ENCODE data around the gene FAM186B. TPM values are rescaled to one million over a fixed set of nuclear protein-coding genes. Genes with fewer than 3 reads are reported as not detected.

Gene FAM186B
- total RNA-seq, 1 experiment from 2014 or later = 0.46 TPM

DNA sequence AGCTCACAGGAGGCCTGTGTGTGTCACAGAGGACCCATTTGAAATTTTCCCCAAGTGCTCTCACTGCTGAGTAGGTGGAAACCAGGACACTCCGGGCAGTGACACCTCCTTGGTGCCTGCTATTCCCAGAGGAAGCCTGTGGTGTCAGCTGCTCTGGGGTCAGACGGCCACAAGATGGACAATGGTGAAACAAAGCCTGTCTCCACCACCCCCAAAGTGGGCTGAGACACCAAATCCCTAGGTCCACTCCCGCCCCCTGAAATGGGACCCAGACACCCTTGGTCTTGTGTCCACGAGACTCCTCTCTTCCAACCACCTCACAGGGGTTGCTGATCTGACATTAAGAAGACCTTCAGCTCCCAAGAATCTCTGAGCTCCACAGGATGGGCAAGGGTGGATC lies 59.6 kb downstream of the FAM186B start:
- no peak for DNase-seq
- peaks cover 29% of the 10 kb centered on the region; the same call in 1 of the 2 replicates for H3K27me3 ChIP-seq (ENCODE audit: insufficient read depth, low read length)
- H3K27ac Mint-ChIP-seq = no peak overlapping the region

More for the DNA sequence above, 59.6 kb downstream of the FAM186B start:
- no peak overlapping the region for H3K9ac ChIP-seq (ENCODE audit: extremely low read depth, insufficient read length, low read length)
- no peaks in the 10 kb centered on the region for H3K36me3 Mint-ChIP-seq (ENCODE audit: insufficient read depth in 1 of 3, low read depth in 3 of 3)
- no peaks in the 10 kb centered on the region for H3K79me2 ChIP-seq (ENCODE audit: insufficient read depth, low read length)
- no peak overlapping the region for H2BK12ac ChIP-seq (ENCODE audit: insufficient read length, low read depth, low read length)
- H2BK15ac ChIP-seq (ENCODE audit: low read depth, low read length) = no peak overlapping the region
- H4K8ac ChIP-seq (replicated peaks; ENCODE audit: insufficient read length, low read depth, low read length) = no peak overlapping the region
- no peak overlapping the region; a peak in 2 of 5 replicates for H3K4me3 Mint-ChIP-seq
- H3K14ac ChIP-seq (ENCODE audit: insufficient read depth, low read length) = no peak overlapping the region
- no peaks in the 10 kb centered on the region for H4K20me1 ChIP-seq (ENCODE audit: control insufficient read depth, insufficient read depth, insufficient read length)
- H3K4me1 ChIP-seq (ENCODE audit: insufficient read depth, low read length) = no peaks in the 10 kb centered on the region
- no peak overlapping the region for H3K4me2 ChIP-seq (ENCODE audit: insufficient read depth, insufficient read length, low read length)
- H3K27me3 Mint-ChIP-seq (ENCODE audit: low read depth) = peaks cover 95% of the 10 kb centered on the region
- H2BK5ac ChIP-seq (ENCODE audit: insufficient read length, low read length) = no peak overlapping the region
- no peak overlapping the region for H3K23ac ChIP-seq (ENCODE audit: insufficient read length, low read depth, low read length)
- peaks cover 11% of the 10 kb centered on the region for H3K23me2 ChIP-seq (ENCODE audit: insufficient read length, low read depth, low read length, poor library complexity, severe bottlenecking)
- H3K9me3 ChIP-seq (ENCODE audit: control insufficient read depth, low read depth, low read length) = no peaks in the 10 kb centered on the region
- H3K9me3 Mint-ChIP-seq = no peaks in the 10 kb centered on the region
- H3K4ac ChIP-seq (ENCODE audit: low read depth, low read length) = no peak overlapping the region
- H2AK5ac ChIP-seq (ENCODE audit: insufficient read length, low read length) = no peak overlapping the region
- peaks cover 11 to 42% of the 10 kb centered on the region in 2 experiments for H3K4me1 Mint-ChIP-seq
- H3K56ac ChIP-seq (ENCODE audit: insufficient read length, low read depth, low read length) = no peak overlapping the region
- H4K91ac ChIP-seq (ENCODE audit: insufficient read length, low read depth, low read length) = no peak overlapping the region
- no peaks in the 10 kb centered on the region for H3K79me1 ChIP-seq (ENCODE audit: insufficient read depth, low read depth, low read length, poor library complexity, severe bottlenecking)
- H3T11ph ChIP-seq (ENCODE audit: low read length) = no peak overlapping the region
- H3K27ac ChIP-seq (ENCODE audit: insufficient read length, low read depth, low read length) = no peak overlapping the region
- WGBS (ENCODE audit: extremely low coverage, insufficient read length, low lambda C conversion rate) = no CpG with 5 or more reads among the region's 4 CpGs
- no peak overlapping the region for H2BK20ac ChIP-seq (ENCODE audit: low read depth, low read length, poor library complexity, severe bottlenecking)
- TF ChIP-seq, protein P1, sequence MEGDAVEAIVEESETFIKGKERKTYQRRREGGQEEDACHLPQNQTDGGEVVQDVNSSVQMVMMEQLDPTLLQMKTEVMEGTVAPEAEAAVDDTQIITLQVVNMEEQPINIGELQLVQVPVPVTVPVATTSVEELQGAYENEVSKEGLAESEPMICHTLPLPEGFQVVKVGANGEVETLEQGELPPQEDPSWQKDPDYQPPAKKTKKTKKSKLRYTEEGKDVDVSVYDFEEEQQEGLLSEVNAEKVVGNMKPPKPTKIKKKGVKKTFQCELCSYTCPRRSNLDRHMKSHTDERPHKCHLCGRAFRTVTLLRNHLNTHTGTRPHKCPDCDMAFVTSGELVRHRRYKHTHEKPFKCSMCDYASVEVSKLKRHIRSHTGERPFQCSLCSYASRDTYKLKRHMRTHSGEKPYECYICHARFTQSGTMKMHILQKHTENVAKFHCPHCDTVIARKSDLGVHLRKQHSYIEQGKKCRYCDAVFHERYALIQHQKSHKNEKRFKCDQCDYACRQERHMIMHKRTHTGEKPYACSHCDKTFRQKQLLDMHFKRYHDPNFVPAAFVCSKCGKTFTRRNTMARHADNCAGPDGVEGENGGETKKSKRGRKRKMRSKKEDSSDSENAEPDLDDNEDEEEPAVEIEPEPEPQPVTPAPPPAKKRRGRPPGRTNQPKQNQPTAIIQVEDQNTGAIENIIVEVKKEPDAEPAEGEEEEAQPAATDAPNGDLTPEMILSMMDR (conservative IDR thresholded peaks at IDR 0.05) = no peak
- no peak overlapping the region for H2AFZ ChIP-seq (ENCODE audit: low read length)
- no peak overlapping the region for H2BK120ac ChIP-seq (ENCODE audit: low read depth, low read length, poor library complexity, severe bottlenecking)
- H3K18ac ChIP-seq (ENCODE audit: insufficient read length, low read depth, low read length) = no peak overlapping the region
- H4K5ac ChIP-seq (ENCODE audit: insufficient read length, low read depth, low read length) = no peak overlapping the region
